Heart left ventricle (tissue), 16 donors: ENCODE data around the gene ASCC2. TPM values are rescaled to one million over a fixed set of nuclear protein-coding genes. Genes with fewer than 3 reads are reported as not detected.

ENCODE experiments used
- ATAC-seq, 4 donors: fragments of 200-7000 bp; cut with Tn5 transposase; one replicate each; pipeline ENCODE4 v1.9.1; 2020 to 2022; ENCODE audit warnings: moderate library complexity in 4 of 4, mild to moderate bottlenecking in 3 of 4, moderate number of reproducible peaks in 1 of 4
- DNase-seq, 5 donors: peaks; one replicate each; pipeline ENCODE4 v3.0.0-alpha.2; 2020
- H3K27ac ChIP-seq, 12 donors: fragments of 200-600 bp; sonication (generic) in 4 of 12; one replicate each; pipeline versions ENCODE4 v1.5.0 to v1.8.0; 2016 to 2022; ENCODE audit warnings: mild to moderate bottlenecking in 2 of 12
- H3K27me3 ChIP-seq, 9 donors: fragments of 200-600 bp; sonication (generic) in 2 of 9; one replicate each; pipeline versions ENCODE4 v1.5.1 to v1.8.0; 2016 to 2022; ENCODE audit warnings: mild to moderate bottlenecking in 3 of 9
- H3K36me3 ChIP-seq, 9 donors: fragments of 200-600 bp; sonication (generic) in 2 of 9; one replicate each; pipeline versions ENCODE4 v1.5.0 to v1.8.0; 2018 to 2022; ENCODE audit warnings: mild to moderate bottlenecking in 2 of 9
- H3K4me1 ChIP-seq, 12 donors: fragments of 200-600 bp; sonication (generic) in 4 of 12; one replicate each; pipeline versions ENCODE4 v1.5.0 to v1.8.0; 2016 to 2022; ENCODE audit warnings: mild to moderate bottlenecking in 3 of 12
- H3K4me3 ChIP-seq, 12 donors: fragments of 200-600 bp; sonication (generic) in 4 of 12; one replicate each; pipeline versions ENCODE4 v1.5.0 to v1.8.0; 2017 to 2022; ENCODE audit warnings: mild to moderate bottlenecking in 9 of 12, moderate library complexity in 4 of 12
- H3K9me3 ChIP-seq, 12 donors: fragments of 200-600 bp; sonication (generic) in 4 of 12; one replicate each; pipeline versions ENCODE4 v1.5.0 to v1.8.0; 2016 to 2022; ENCODE audit warnings: mild to moderate bottlenecking in 1 of 12
- POLR2A ChIP-seq, 2 donors: fragments of 450-650 bp; IDR thresholded peaks; one replicate each; pipeline ENCODE4 v1.6.1; 2017; ENCODE audit warnings: antibody characterized with exemption in 2 of 2, mild to moderate bottlenecking in 2 of 2, moderate library complexity in 2 of 2
- WGBS, 4 donors: extraction: QIAGEN DNeasy Blood & Tissue Kit in 2 of 4; methylation state at CpG; one replicate each; pipeline versions ENCODE4 v1.1.5 to v1.1.7; 2013 to 2018; 5-methylcytosine and 5-hydroxymethylcytosine counted together
- intact Hi-C, 10 donors: fragments of 100-400 bp; cut with DNase I; formaldehyde crosslinking; loops; one replicate each; pipeline versions ENCODE4 v1.11.1 to v1.14.2; 2022
- polyA plus RNA-seq, 2 donors: library from polyadenylated mRNA; stranded (reverse); fragments of 200-250 nt; gene quantifications; one replicate each; pipeline ENCODE4 v1.2.3, GENCODE V29; 2013
- total RNA-seq, 9 donors: library from RNA; depleted of rRNA in 2 of 9; stranded (reverse); fragments of >200 nt in 2 of 9; fragmentation: NEBNext Ultra II Directional in 3 of 9; extraction: Animal tissue kit (Norgen Biotek cat#: 25700) in 3 of 9; gene quantifications; one replicate each; pipeline versions ENCODE4 v1.1.0 to v1.2.4, GENCODE V29; 2016 to 2023
- TF ChIP-seq, protein P1 (sequence below), 12 donors: fragments of 200-600 bp; sonication (generic) in 4 of 12; IDR thresholded peaks; one replicate each; pipeline versions ENCODE4 v1.5.0 to v1.8.0; 2018 to 2022; ENCODE audit warnings: antibody characterized with exemption in 12 of 12, mild to moderate bottlenecking in 5 of 12
- donor health status: ischemic (EF 13 %, LVEDD 7.1; RV severe dilation, severe dysfunction).
- donor health status: healthy with polysubstance abuse.
- donor health status: DM: no; HTN: yes; CAD: no.
- donor health status: DM: no; HTN: no; CAD: no.
- donor health status: ischemic (EF 25% LVEDD 6.9; RV normal size, moderate dysfunction).
- donor health status: ischemic (EF 25% LVEDD 5.7; RV mildly dilated, moderate dysfunction).
- donor health status: healthy.
- donor health status: DM: yes; HTN: yes; CAD: no.
- donor health status: ischemic (EF 35%, LVEDD 5.7; RV mildly dilated, moderate dysfunction).
- donor health status: nonischemic (EF 11% LVEDD 7.7; RV severe dilation, severe dysfunction).
- donor health status: DM: yes; HTN: yes; CAD: no.
- donor health status: PGD.
- donor health status: ischemic (EF 29% LVEDD 5.4; RV normal size, mild dysfunction).
- donor health status: nonischemic (EF 23%, LVEDD 6.1; RV moderate dilation, normal function).

The ASCC2 gene
- total and polyA plus RNA-seq, 11 donors: 23.6 to 77.1 (median 36.7) TPM

DNA sequence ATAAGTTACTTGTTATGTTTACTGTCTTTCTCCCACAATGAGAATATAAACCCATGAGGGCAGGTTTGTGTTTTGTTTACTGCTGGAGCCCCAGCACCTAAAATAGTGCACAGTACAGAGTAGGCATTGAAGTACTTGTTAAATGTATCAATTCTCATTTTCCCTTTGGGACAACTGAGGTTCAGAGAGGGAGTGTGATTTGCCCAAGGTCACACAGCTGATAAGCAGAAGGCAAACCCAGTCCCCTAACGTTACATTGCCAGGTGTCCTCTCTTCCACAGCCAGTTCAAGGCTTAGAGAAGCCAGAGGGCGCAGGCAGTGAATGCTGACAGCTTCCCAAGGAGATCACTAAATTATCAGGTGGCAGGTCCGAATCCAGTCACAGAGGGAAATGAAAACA is 88.0 kb downstream of the ASCC2 start:
- H3K27ac ChIP-seq: no peak overlapping the region
- H3K4me1 ChIP-seq: peaks cover 0 to 13% (median 0%) of the 10 kb centered on the region in 12 donors
- no peak for TF ChIP-seq POLR2A (IDR thresholded peaks at IDR 0.05)
- TF ChIP-seq, protein P1, sequence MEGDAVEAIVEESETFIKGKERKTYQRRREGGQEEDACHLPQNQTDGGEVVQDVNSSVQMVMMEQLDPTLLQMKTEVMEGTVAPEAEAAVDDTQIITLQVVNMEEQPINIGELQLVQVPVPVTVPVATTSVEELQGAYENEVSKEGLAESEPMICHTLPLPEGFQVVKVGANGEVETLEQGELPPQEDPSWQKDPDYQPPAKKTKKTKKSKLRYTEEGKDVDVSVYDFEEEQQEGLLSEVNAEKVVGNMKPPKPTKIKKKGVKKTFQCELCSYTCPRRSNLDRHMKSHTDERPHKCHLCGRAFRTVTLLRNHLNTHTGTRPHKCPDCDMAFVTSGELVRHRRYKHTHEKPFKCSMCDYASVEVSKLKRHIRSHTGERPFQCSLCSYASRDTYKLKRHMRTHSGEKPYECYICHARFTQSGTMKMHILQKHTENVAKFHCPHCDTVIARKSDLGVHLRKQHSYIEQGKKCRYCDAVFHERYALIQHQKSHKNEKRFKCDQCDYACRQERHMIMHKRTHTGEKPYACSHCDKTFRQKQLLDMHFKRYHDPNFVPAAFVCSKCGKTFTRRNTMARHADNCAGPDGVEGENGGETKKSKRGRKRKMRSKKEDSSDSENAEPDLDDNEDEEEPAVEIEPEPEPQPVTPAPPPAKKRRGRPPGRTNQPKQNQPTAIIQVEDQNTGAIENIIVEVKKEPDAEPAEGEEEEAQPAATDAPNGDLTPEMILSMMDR (IDR thresholded peaks at IDR 0.05): no peak
- H3K9me3 ChIP-seq: no peaks in the 10 kb centered on the region
- intact Hi-C loops: no loop called here
- WGBS, 4 donors: 89 to 96% (median 93%) methylated on average over 3 of the region's 3 CpGs
- ATAC-seq (no peak), DNase-seq (no peak)
- no peaks in the 10 kb centered on the region for H3K27me3 ChIP-seq
- peaks cover 0 to 55% (median 39%) of the 10 kb centered on the region in 9 donors for H3K36me3 ChIP-seq
- no peak overlapping the region for H3K4me3 ChIP-seq

DNA sequence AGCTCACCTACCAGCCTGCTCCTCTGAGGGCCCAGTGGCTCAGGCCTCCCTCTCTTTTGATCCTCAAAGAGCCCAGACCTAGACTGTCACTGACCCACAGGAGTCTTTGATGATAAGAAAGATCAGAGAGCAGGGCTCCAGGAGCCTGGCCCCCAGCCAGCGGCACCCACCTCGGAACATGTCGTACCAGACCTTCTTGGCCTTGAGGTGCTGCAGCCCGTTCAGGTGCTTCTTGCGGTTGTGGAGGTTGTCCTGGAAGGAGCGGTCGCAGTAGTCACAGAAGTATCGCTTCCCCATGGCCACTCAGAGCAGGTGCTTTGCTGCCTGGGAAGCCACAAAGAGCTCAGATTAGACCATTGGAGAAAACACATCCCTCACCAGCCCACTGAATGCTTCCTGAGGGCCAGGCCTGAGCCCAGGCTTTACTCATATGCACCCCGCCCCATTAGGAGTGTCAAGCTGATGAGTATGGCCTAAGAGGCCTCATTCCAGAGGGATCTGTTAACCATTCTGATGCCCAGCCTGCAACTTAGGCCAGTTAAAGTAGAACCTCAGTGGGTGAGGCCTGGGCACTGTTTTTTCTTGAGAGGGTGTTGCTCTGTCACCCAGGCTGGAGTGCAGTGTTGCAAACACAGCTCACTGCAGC is 89.7 kb downstream of the ASCC2 start:
- WGBS, 4 donors: 93 to 98% (median 94%) methylated on average over 6 to 9 of the region's 9 CpGs
- Histone ChIP-seq H3K9me3 (no peaks in the 10 kb centered on the region), H3K4me3 (no peak overlapping the region), H3K36me3 (peaks cover 0 to 55% (median 32%) of the 10 kb centered on the region in 9 donors), H3K27ac (no peak overlapping the region), H3K4me1 (peaks cover 0 to 13% (median 0%) of the 10 kb centered on the region in 12 donors), H3K27me3 (no peaks in the 10 kb centered on the region)
- intact Hi-C loops: no loop called here
- TF ChIP-seq POLR2A (IDR thresholded peaks at IDR 0.05): no peak
- TF ChIP-seq, protein P1 (IDR thresholded peaks at IDR 0.05): no peak
- ATAC-seq (no peak), DNase-seq (no peak)

DNA sequence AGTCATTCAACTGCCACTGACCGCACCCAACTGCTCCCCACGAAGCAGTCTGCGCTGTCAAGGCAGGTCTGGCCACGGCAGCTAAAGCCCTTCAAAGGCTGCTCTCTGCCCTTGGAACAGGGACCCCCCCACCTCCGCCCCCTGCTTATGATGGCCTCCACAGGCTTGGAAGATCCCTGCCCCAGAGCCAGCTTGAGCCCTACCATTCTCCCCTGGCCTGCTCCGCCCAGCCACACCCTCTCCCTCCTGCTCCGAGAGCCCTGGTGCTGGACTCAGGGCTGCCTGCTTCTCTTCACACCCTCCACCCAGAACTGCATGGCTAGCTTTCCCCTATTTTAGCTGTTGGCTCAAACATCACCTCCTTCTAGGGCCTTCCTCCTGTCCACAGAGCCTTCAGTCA is 90.2 kb downstream of the ASCC2 start:
- Histone ChIP-seq H3K4me1 (peaks cover 0 to 13% (median 0%) of the 10 kb centered on the region in 12 donors), H3K4me3 (no peak overlapping the region), H3K27me3 (no peaks in the 10 kb centered on the region), H3K27ac (no peak overlapping the region), H3K9me3 (no peaks in the 10 kb centered on the region), H3K36me3 (peaks cover 0 to 55% (median 33%) of the 10 kb centered on the region in 9 donors)
- TF ChIP-seq, protein P1 (IDR thresholded peaks at IDR 0.05): no peak
- no peak for TF ChIP-seq POLR2A (IDR thresholded peaks at IDR 0.05)
- intact Hi-C loops: no loop called here
- 81 to 96% (median 95%) methylated on average over 6 to 7 of the region's 7 CpGs for WGBS, 4 donors
- DNase-seq (peak in 1 of 5 donors; percentile 25), ATAC-seq (no peak)

DNA sequence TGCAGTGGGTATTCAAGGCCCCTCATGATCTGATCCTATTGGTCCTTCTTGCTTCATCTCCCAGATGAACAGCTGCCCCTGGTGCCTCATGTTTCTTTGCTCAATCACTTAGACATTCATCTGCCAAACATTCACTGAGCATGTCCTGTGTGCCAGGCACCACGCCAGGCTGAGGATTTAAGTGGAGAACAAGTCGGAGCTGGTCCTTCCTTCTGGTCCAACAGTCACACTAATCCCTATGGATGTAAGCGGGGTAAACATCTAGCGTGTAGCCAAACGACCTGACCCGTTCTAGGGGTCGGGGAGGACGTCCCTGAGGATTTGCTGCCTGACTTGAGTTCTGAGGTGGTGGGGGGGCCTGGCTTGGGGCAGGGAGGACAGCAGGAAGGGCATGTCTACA is 93.2 kb downstream of the ASCC2 start:
- no peak overlapping the region for H3K27ac ChIP-seq
- intact Hi-C loops: no loop called here
- DNase-seq: peak in 1 of 5 donors; percentile 22

More for the DNA sequence above, 93.2 kb downstream of the ASCC2 start:
- ATAC-seq: peak in 1 of 4 donors; percentile 9
- H3K4me1 ChIP-seq: no peaks in the 10 kb centered on the region
- TF ChIP-seq, protein P1 (IDR thresholded peaks at IDR 0.05): no peak
- no peak for TF ChIP-seq POLR2A (IDR thresholded peaks at IDR 0.05)
- peaks cover 0 to 74% (median 50%) of the 10 kb centered on the region in 9 donors for H3K36me3 ChIP-seq
- WGBS, 4 donors: 68 to 83% (median 76%) methylated on average over 8 of the region's 8 CpGs
- H3K9me3 ChIP-seq: no peaks in the 10 kb centered on the region
- no peak overlapping the region for H3K4me3 ChIP-seq
- H3K27me3 ChIP-seq: no peaks in the 10 kb centered on the region
